Left lung (tissue), 10 donors: Measurements from ENCODE around the gene CORO1C. TPM values are rescaled to one million over a fixed set of nuclear protein-coding genes. Genes with fewer than 3 reads are reported as not detected.

Experiments
- ATAC-seq: fragments of 200-7000 bp; cut with Tn5 transposase; one replicate; pipeline ENCODE4 v1.9.1; 2020; ENCODE audit warnings: moderate library complexity
- DNase-seq, 4 donors: peaks; one replicate each; pipeline ENCODE4 v3.0.0-alpha.2; 2013 to 2020
- H3K27ac ChIP-seq, 2 donors: fragments of 200-600 bp; sonication (generic) in 1 of 2; one replicate each; pipeline versions ENCODE4 v1.5.0 to v1.8.0; 2020 to 2021
- H3K27me3 ChIP-seq, 2 donors: fragments of 200-600 bp; sonication (generic) in 1 of 2; one replicate each; pipeline versions ENCODE4 v1.5.0 to v1.8.0; 2020 to 2021
- H3K36me3 ChIP-seq, 2 donors: fragments of 200-600 bp; sonication (generic) in 1 of 2; one replicate each; pipeline versions ENCODE4 v1.5.0 to v1.8.0; 2020 to 2021
- H3K4me1 ChIP-seq, 2 donors: fragments of 200-600 bp; one replicate each; pipeline ENCODE4 v1.8.0; 2021
- H3K4me3 ChIP-seq, 2 donors: fragments of 200-600 bp; sonication (generic) in 1 of 2; one replicate each; pipeline versions ENCODE4 v1.5.0 to v1.8.0; 2020 to 2021; ENCODE audit warnings: mild to moderate bottlenecking in 1 of 2
- H3K9me3 ChIP-seq, 2 donors: fragments of 200-600 bp; sonication (generic) in 1 of 2; one replicate each; pipeline versions ENCODE4 v1.5.0 to v1.8.0; 2020 to 2021
- CTCF ChIP-seq, 2 donors: fragments of 200-600 bp; sonication (generic) in 1 of 2; IDR thresholded peaks; one replicate each; pipeline versions ENCODE4 v1.5.0 to v1.8.0; 2021; ENCODE audit warnings: antibody characterized with exemption in 2 of 2
- intact Hi-C, 2 donors: fragments of 100-400 bp; cut with DNase I; formaldehyde crosslinking; loops; one replicate each; pipeline versions ENCODE4 v1.11.2 to v1.14.2; 2022
- polyA plus RNA-seq, 6 donors: library from polyadenylated mRNA; unstranded; fragments of 120-200 nt; gene quantifications; one replicate each; pipeline ENCODE4 v1.2.1, GENCODE V29; 2013; ENCODE audit not compliant: insufficient read length in 6 of 6
- total RNA-seq, 2 donors: library from RNA; stranded (reverse); fragmentation: NEBNext Ultra II Directional; extraction: Animal tissue kit (Norgen Biotek cat#: 25700); gene quantifications; one replicate each; pipeline ENCODE4 v1.2.1, GENCODE V29; 2021
- donor health status: DM: no; HTN: yes; CAD: no.
- donor health status: DM: no; HTN: no; CAD: no.

CORO1C gene
- total and polyA plus RNA-seq, 8 donors, result 77.7 to 282 (median 85.9) TPM

- no peak overlapping the region for H3K4me3 ChIP-seq
- no peak for DNase-seq
- no peak overlapping the region for H3K27ac ChIP-seq
- H3K36me3 ChIP-seq, result peaks cover 0 to 15% of the 10 kb centered on the region in 2 donors
- TF ChIP-seq CTCF (IDR thresholded peaks at IDR 0.05), result no peak
- H3K4me1 ChIP-seq, result peaks cover 10 to 42% of the 10 kb centered on the region in 2 donors
- intact Hi-C loops, result no loop called here
- ATAC-seq, result no peak
- no peaks in the 10 kb centered on the region for H3K27me3 ChIP-seq
- no peaks in the 10 kb centered on the region for H3K9me3 ChIP-seq
Observed at GRCh38 chr12:108681317-108681716, 50.0 kb downstream of the CORO1C start.

DNA sequence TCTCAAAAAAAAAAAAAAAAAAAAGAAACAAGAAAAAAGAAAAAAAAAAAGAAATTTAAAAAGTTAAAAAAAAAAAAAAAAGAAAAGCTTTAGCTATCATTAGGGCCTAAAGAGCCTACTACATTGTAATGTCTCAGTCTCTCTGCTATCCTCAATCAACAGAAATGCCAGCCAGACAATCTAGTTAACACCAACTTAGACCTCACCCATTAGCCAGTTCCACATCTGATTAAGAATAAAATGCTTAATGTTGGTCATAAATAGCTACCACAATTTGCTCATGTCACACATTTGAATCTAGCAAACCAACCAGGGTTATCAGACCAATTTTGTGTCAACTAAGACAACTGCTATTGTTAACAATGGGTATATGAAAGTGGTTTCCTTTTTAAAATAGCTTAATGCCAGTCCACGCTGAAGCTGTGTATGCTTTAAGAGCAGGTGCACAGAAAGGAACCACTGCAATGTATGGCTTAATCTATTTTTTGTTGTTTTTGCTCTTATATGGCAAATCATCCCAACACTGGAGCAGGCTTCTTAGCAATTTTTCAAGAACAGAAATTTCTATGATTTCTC, 52.1 kb downstream of the CORO1C start:
- Histone ChIP-seq H3K9me3 (no peaks in the 10 kb centered on the region), H3K27me3 (no peaks in the 10 kb centered on the region), H3K36me3 (peaks cover 0 to 30% of the 10 kb centered on the region in 2 donors), H3K4me3 (no peak overlapping the region), H3K27ac (no peak overlapping the region), H3K4me1 (peaks cover 0 to 21% of the 10 kb centered on the region in 2 donors)
- no peak for DNase-seq
- ATAC-seq, result no peak
- intact Hi-C loops, result no loop called here
- no peak for TF ChIP-seq CTCF (IDR thresholded peaks at IDR 0.05)

DNA sequence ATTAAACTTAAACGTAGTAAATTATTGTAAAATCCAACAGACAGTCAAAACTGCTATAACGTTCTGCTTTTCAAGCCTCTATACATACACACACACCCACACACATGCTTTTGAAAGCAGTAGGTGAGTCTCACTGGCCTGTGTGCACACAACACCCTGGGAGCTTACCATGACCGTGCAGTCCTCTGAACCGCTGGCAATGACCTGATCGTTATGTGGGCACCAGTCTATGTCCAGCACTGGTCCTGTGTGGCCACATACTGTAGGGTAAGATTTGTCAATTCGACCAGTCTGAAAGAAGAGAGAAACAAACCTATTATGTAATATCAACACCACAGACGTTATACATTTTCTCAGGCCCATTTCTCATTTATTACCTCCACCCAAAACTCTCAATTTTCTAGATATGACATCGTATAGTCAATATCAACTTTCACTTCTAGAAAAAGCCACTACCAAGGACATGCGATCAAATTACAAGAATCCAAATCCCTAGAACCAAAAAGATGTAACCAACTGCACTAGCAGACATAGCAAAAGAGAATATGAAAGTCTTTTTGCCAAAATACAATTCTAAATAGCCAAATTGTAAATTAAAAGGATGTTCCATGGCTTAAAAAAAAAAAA, 53.1 kb downstream of the CORO1C start:
- intact Hi-C loops, result no loop called here
- TF ChIP-seq CTCF (IDR thresholded peaks at IDR 0.05), result no peak
- Histone ChIP-seq H3K27me3 (no peaks in the 10 kb centered on the region), H3K36me3 (peaks cover 0 to 34% of the 10 kb centered on the region in 2 donors), H3K9me3 (no peaks in the 10 kb centered on the region), H3K27ac (no peak overlapping the region), H3K4me3 (no peak overlapping the region), H3K4me1 (peaks cover 0 to 14% of the 10 kb centered on the region in 2 donors)
- DNase-seq (no peak), ATAC-seq (no peak)

DNA sequence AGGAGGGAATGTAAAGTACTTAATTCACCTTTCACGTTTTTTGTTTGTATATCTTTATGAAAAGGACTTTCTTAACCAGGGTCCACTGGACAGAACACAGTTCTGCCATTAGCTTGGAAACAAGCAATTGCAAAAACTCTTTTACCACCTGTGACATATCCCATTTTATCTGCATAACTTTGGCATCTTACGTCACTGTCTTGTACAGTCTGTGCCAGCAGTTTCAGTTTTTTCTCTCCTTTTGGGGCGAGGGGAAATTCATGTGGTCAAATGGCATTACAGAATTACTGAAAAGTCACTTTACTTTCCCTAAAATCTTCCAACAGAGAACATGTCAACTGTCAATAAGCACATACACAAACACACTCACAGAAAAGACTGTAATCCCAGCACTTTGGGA, 53.9 kb downstream of the CORO1C start:
- H3K27ac ChIP-seq, result no peak overlapping the region
- H3K9me3 ChIP-seq, result no peaks in the 10 kb centered on the region
- no peak for TF ChIP-seq CTCF (IDR thresholded peaks at IDR 0.05)
- intact Hi-C loops, result no loop called here
- no peak for ATAC-seq
- DNase-seq, result no peak
- H3K27me3 ChIP-seq, result no peaks in the 10 kb centered on the region
- peaks cover 0 to 14% of the 10 kb centered on the region in 2 donors for H3K4me1 ChIP-seq
- H3K4me3 ChIP-seq, result no peak overlapping the region
- peaks cover 0 to 37% of the 10 kb centered on the region in 2 donors for H3K36me3 ChIP-seq

- DNase-seq (no peak), ATAC-seq (no peak)
- Histone ChIP-seq H3K36me3 (peaks cover 0 to 38% of the 10 kb centered on the region in 2 donors), H3K27me3 (no peaks in the 10 kb centered on the region), H3K4me1 (peaks cover 0 to 14% of the 10 kb centered on the region in 2 donors), H3K27ac (no peak overlapping the region), H3K9me3 (no peaks in the 10 kb centered on the region), H3K4me3 (no peak overlapping the region)
- intact Hi-C loops, result no loop called here
- no peak for TF ChIP-seq CTCF (IDR thresholded peaks at IDR 0.05)
Observed at GRCh38 chr12:108676707-108677106, 54.6 kb downstream of the CORO1C start.
